Measurements from ENCODE around the gene TBC1D22A.
"Not testable (repeated sequence)": the region's sequence is repeated elsewhere in the genome, so short reads cannot be mapped to it uniquely, and the experiment has no call there.

TBC1D22A gene

DNA sequence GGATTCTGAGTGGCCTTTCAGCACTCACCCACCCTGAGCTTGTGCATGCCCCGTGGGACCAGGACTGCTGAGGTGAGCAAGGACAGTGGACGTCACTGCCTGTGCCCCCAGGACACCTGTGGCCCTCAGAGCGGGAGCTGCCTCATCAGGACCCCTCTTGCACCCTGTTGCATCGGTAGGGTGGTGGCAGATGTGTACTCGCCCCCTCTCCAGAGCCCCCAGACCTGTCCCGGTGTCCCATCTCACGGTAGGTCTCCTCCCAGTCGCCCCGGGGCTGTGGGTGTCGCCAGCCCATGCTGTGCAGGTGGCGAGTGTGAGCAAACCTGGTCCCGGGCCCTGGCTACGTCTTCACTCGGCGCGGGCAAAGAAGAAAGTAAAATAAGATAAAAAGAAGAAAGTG is 374.2 kb downstream of the TBC1D22A start:
- no peak for DNase-seq (ENCODE audit: low read depth in 2 of 2)

DNA sequence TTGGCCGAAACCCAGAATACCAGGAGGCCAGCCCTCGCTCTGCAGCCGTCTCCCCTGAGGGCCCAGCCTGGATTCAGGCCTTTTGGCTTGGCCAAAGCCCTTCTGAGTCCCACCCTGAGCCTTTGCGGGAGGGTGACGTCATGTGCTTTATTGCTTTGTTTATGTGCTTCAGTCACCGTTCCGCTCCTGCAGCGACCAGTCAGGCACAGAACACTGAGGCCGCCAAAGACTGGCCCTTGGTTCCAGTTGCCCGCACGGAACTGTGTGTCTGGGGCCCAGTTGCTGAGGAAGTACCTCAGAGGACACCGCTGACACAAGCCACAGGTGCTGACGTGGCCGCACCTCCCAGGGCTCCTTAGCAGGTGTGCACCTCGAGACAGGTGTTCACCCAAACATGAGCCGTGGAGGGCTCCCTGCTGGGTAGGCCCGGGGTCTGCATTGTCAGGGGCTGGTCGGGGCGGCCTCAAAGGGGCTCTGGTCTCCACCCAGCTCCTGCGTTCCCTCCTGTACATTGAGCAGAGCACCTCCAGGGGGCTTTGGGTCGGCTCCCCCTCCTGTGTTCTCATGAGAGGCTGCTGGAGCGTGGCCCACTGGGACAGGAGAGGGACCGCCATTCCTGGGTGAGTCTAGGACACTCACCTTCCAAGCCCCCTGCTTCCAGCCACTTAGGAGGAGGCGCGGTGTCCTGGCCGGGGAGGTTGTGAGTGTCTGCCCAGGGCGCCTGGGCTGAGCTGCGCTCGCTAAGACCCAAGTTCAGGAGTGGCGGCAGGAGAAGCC is 376.8 kb downstream of the TBC1D22A start:
- no peak for DNase-seq (ENCODE audit: low read depth in 2 of 2)

DNA sequence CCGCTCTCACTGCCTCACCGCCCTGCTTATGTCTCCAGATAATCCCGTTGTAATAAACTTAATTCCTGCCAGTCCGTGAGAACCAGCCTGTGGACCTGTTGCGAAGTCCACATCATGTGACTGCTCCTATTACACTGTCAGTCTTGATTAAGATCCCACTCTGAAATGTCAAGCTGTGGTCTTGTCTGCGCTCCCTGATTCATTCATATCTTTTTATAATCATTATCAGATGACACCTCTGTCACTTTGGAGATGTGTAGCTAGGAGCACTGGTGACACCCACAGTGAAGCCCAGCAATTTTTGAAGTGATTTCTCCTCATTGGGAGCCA is 377.3 kb downstream of the TBC1D22A start:
- no peak for DNase-seq (ENCODE audit: low read depth in 2 of 2)

DNA sequence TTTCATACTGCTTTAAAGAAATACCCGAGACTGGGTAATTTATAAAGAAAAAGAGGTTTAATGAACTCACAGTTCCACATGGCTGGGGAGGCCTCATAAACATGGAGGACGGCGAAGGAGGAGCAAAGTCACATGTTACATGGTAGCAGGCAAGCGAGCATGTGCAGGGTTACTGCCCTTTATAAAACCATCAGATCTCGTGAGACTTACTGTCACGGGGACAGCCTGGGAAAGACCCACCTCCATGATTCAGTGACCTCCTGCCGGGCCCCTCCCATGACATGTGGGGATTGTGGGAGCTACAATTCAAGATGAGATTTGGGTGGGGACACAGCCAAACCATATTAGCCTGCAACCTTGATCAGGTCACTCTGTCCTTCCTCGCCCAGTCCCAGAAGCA is 378.5 kb downstream of the TBC1D22A start:
- DNase-seq (ENCODE audit: low read depth in 2 of 2), result not testable (repeated sequence)

DNA sequence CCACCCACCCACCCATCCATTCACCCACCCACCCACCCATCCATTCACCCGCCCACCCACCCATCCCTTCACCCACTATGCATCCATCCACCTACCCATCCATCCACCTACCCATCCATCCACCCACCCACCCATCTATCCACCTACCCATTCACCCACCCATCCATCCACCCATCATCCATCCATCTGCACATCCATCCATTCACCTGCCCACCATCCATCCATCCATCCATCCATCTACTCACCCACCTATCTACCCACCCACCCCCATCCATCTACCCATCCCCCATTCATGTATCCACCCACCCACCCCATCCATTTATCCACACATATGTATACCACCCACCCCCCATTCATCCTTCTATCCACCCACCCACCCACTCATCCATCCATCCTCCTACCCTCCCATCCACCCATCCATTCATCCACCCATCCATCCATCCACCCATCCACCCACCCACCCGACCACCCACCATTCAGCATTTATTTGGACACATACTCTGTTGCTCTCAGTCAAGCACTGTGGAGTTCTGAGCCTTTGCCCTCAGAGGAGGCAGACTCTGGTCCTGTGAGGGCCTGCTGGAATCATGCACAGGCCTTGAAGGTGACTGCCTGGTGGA is 380.1 kb downstream of the TBC1D22A start:
- no peak for DNase-seq (ENCODE audit: low read depth in 2 of 2)

DNA sequence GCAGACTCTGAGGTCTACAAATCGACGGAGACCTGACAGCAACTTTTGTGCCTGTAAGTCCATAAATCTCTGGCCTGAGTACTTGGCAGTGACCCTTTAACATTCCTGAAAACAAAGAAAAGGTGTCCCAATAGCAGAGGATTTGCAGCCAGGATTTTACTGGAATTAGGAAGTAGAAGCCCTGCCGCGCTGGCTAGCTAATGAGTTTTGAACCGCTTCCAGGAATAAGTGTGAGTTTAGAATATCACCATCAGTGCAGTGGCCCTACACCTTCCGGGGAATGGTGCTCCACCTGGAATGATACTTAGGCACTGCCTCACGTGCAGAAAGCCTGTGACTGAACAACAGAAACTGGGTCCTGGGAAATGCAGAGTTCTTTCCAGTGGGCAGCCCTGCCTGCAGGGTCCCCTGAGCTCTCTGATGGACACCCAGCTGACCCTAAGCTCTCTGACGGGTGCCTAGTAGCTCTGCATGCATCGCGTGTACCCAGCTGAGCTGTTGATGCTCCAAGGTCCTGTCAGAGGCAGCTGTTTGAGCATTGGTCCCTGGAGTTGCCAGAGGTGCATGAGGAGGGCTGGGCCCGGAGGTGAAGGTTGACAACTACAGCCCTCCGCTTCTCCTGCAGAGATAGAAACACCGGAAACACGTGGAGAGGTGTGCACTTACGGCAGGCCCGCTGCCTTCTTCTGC is 380.9 kb downstream of the TBC1D22A start:
- no peak for DNase-seq (ENCODE audit: low read depth in 2 of 2)

DNA sequence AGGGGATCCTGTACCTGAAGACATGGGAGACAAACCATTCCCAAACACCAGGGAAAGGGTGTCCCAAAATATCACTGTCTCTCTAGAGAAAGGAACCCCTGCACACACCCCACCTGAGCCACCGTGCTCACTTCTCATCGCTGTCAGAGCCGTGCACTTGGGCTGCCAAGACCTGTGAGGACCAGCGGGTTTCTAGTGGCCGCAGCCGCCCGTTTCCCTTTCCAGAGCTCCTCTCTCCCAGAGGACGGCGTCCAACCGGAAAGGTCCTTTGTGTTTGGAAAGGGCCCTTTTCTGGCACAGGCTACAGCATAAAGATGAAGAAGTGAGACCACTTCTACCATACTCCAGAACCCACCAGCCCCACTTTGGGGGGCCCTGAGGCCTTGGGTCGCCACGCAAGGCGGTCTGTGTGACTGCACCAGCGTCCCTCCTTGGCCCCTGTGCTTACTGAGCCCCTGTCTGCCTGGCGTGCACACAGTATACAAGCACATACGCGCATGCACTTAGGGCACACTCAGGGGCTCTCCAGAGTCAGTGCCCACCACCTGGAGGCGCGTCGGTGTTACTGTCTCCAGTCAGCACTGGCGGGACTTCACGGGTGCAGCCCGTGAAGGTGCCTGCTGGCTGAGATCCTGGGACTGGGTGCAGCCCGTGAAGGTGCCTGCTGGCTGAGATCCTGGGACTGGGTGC is 381.8 kb downstream of the TBC1D22A start:
- DNase-seq (ENCODE audit: low read depth in 2 of 2), result no peak

DNA sequence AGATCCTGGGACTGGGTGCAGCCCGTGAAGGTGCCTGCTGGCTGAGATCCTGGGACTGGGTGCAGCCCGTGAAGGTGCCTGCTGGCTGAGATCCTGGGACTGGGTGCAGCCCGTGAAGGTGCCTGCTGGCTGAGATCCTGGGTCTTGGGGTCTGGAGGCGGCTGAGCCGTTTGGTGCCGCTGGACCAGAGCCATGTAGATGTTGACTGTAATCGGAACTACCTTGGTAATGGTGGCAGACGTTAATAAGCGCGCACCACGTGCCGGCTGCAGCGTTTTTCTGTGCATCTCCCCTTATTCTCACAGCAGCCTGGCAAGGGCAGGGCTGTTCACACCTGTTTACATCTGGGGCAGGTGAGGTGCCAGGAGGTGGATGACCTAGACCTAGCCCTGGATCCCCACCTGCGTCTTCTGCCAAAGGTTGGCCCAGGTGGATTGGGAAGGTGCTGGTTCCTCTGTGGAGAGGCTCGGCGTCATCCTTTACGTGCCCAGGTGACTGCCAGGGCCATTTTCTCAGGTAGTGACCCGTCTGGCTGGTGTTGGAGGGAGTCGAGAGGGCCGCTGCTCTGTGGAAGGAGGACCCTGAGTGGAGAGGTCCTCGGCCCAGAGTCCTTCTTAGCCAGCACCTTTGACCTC is 382.5 kb downstream of the TBC1D22A start:
- DNase-seq (ENCODE audit: low read depth in 2 of 2), result no peak

DNA sequence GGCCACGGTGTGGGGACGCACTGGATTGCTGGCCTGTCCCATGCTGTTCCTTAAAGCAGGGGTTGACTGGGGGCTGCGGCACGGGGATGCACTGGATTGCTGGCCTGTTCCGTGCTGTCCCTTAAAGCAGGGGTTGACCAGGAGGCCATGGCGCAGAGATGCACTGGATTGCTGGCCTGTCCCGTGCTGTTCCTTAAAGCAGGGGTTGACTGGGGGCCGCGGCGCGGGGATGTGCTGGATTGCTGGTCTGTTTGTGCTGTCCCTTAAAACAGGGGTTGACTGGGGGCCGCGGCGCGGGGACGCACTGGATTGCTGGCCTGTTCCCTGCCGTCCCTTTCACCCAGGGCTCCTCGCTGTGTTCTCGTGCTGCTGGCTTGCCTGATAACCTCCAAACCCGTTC is 383.4 kb downstream of the TBC1D22A start:
- DNase-seq (ENCODE audit: low read depth in 2 of 2), result no peak

DNA sequence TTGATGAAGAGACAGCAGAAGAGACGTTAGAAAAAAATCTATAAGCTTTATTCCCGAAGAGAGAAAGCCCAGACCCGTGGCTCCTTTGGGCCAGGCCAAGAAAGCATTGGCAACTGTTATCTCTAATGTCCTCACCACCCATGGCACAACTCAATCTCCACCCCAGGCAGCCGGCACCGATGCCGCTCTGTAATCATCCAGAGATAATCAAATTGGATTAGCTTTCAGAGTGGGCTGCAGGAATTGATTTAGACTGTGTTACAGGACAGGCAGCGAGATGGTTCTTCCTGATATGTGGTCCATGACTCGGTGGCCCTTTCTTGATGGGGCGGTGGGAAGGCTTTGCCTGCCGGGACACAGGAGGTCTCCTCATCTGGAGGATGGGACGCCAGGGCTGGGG is 383.9 kb downstream of the TBC1D22A start:
- DNase-seq (ENCODE audit: low read depth in 2 of 2), result no peak

DNA sequence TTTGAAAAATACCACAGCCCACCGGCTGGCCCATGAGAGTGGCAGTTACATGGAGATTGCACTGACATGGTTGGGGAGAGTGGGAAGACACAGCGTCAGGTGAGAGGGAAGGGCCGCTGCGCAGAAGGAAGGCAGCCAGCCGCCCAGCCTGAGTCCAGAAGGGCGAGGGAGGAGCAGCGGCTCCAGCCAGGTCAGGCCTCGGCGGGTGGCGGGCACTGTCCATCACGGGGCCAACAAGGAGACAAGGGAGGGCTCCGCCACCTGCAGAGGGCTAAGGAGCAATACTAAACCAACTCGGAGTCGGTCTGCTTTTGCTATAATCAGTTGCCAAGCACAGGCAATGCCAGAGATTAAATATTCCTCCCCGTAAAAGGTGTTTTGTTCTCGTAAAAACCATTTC is 384.5 kb downstream of the TBC1D22A start:
- no peak for DNase-seq (ENCODE audit: low read depth in 2 of 2)

DNA sequence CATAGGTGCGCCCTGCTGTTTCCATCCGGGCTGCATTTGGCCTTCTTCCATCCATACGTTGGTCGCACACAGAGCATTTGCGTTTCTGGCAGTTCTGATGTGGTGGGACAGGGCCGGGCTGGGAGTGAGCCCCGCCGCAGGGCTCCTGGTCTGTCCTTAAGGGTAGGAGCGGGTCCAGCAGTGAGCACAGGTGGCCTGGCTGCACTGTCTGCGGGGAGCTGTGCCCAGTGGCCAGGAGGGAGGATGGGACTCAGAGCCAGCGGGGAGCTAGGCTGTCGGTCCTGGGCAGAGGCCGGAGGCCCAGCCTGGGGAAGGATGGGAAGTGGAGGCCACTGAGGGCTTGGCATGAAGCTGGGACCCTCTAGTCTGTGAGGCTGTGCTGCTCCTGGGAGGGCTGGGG is 385.1 kb downstream of the TBC1D22A start:
- no peak for DNase-seq (ENCODE audit: low read depth in 2 of 2)

DNA sequence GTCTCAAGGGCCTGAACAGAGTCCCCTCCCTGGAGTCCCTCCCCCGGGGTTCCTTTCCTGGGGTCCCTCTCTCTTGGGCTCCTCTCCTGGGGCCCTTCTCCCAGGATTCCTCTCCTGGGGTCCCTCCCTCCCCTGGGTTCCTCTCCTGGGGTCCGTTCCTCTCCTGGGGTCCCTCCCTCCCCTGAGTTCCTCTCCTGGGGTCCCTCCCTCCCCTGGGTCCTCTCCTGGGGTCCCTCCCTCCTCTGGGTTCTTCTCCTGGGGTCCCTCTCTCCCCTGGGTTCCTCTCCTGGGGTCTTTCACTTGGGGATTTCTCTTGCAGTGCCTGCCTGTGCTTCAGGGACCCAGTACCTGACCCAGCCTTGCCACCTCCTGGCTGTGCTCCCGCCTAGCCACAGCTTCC is 386.1 kb downstream of the TBC1D22A start:
- DNase-seq (ENCODE audit: low read depth in 2 of 2), result no peak

DNA sequence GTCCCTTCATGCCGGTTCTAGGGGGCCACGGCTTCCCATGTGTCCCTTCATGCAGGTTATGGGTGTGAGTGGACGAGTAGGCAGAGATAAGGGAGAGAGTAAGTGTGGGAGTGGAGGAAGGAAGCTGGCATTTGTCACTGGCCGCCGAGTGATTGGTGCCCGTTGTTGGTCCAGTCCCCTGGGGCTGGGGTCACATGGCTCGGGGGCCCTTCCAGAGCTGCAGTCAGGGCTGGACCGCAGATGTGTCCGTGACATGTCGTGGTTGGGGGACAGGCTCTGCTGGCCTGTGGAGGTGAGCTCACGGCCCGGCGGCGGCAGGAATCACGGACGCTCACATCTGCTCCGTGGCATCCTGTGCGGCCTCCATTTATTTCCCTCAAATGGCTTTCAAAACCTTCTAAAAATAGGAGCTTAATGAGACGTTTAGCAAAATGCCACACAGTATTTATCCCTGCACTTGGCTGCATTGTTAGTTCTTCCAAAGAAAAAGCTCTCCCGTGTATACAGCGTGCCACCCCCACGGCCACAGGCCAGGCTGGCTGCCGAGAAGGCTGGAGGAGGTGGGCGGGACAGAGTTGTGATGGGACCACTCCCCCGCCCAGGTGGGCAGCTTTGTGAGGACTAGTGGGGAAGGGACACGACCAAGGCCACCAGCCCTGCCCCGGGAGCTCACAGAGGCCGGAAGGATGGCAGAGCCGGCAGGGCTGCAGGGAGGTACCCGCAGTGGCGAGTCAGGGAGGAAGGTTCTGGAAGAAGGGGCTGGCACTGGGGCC is 386.7 kb downstream of the TBC1D22A start:
- no peak for DNase-seq (ENCODE audit: low read depth in 2 of 2)

DNA sequence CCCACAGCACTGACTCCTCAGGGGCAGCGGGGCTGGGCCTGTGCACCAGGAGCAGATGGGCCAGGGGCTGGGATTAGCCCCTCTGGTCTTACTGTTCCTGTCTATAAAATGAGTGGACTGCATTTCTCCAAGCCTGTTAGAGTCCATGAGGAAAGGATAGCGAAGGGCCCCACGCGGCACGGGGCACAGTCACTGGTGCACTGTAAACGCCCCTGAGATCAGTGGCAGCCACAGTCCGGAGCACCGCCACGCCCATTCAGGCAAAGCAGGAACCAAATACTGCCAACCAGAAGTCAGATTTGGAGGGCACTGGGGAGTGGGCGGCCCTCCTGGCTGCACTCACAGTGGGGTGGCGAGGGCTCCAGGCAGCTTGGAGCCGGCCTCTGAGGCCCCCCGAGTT is 387.5 kb downstream of the TBC1D22A start:
- no peak for DNase-seq (ENCODE audit: low read depth in 2 of 2)

DNA sequence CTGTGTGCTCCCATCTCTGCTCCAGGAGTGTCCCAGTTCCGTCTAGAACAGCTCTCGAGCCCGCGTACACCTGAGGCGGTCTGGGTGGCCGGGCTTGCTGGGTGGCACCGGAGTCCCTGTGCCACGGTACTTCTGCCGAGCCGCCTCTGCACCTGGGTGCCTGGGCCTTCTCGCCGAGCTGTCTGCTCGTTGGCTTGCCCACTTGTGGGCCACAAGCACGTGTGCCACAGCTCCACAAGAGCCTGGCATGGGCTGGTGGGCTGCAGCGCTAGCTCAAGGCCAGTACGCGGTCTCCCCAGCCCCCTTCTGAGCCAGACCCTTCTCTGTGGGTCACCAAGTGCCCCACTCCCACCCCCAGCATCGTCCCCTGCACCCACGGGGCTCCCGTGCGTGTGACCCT is 388.0 kb downstream of the TBC1D22A start:
- DNase-seq (ENCODE audit: low read depth in 2 of 2), result no peak

DNA sequence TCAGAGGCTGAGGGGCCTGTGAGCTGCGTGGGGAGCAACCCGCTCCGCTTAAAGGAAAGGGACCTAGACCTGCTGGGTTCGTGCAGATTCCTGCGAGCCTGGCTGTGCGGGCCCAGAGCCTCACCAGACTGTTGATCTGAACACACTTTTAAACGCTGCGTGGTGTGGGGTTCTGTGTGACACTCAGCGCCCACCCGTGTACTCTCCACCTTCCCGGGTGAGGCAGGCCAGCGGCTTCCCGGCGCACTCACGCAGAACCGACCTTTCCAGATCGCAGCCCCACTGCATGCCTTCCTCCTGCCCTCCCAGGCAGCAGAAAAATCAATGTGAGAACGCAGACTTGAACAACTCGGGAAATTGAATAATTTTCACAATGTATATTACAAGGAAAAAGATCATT is 388.6 kb downstream of the TBC1D22A start:
- DNase-seq (ENCODE audit: low read depth in 2 of 2), result no peak

DNA sequence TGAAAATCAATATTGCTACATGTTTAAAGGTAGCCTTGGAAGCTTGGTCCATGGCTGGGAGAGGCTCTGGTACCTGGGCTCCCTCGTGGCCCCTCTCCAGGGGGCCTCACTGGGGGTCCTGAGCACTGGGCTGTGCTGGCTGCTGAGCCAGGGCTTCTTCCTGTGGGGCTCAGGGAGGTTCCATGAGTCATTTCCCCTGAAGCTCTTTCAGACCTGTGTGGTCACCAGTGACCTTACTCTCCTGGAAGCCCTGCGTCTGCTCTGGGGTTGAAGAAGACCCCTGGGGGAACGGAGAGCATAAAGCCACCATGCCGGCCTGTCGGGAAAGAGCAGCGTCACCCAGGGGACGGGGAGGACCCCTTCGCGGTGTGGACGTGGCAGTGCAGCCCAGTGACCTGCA is 389.0 kb downstream of the TBC1D22A start:
- no peak for DNase-seq (ENCODE audit: low read depth in 2 of 2)

DNA sequence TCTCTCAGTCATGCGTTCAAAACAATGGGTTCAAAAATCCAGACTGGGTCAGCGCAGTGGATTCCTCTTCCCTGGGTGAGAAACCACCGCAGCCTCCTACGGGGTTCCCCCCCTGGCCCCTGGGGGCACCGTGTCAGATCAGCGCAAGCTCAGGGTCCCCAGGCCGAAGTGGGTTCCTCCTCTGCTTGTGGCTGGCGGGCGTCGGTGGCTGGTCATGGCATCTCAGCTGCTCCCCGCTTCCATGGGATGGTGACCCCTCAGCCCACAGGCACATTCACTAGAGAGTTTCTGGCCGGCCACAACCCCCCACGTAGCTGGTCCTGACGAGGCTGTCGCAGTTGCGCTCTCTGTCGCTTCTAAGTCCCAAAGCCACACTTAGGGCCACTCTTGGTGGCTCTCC is 389.8 kb downstream of the TBC1D22A start:
- no peak for DNase-seq (ENCODE audit: low read depth in 2 of 2)

DNA sequence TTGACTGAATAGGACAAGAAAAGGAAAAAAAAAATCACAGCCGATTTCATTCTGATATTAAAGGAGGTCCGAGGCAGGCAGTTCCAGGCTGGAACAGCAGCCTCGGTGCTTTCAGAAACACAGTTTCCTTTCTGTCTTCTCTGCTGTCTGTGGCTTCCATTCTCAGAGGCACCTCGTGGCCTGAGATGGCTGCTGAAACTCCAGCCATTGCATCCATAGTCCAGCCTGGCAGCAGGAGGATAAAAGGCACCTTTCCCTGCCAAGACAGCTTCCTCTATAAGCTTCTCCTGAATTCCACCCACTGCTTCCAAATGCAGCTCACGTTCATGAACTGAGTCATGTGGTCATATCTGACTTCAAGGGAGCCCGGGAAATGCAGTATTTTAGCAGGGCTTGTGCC is 390.5 kb downstream of the TBC1D22A start:
- DNase-seq (ENCODE audit: low read depth in 2 of 2), result no peak

DNA sequence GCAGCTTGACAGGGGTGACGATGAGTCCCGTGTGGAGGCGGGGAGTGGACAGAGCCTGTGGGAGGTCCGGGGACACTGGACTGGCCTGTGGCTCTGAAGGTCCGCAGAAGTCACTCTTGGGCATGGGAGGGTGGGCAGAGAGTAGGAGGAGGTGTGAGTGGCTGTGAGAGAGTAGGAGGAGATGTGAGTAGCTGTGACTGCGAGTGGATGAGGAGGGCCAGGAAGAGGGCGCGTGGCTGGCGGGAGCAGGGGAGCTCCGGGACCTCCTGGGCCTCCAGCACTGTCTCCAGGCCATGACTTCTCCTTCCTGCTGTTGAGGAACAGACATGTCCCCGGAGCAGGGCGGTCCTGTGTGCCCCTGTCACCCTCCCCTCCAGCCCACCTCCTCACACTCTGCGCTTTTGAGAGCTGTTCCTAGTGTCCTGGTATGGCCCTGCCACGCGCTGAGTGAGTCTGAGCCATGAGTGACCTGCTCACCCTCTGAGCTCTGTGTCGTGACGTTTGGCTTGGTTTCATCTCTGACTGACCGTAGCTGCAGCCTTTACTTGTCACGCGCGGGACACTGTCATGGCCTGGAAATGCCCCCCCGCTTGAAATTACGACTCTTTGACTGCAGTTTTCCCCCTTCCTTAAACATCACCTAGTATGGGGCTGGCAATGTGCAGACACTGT is 391.5 kb downstream of the TBC1D22A start:
- no peak for DNase-seq (ENCODE audit: low read depth in 2 of 2)

All from activated CD4-positive, alpha-beta T cell treated with anti-CD3 and anti-CD28 coated beads for 24 hours (primary cell).